Measurements from ENCODE around the gene FNTB.
A peak's percentile ranks its signal among the peaks of the same experiment; 100 is the strongest.

Gene FNTB

GRCh38 chr14:65019944-65020566 lies 33.4 kb downstream of the FNTB start:
- H3K27ac ChIP-seq = peak overlapping the region; percentile 24
- TF ChIP-seq, protein P1, sequence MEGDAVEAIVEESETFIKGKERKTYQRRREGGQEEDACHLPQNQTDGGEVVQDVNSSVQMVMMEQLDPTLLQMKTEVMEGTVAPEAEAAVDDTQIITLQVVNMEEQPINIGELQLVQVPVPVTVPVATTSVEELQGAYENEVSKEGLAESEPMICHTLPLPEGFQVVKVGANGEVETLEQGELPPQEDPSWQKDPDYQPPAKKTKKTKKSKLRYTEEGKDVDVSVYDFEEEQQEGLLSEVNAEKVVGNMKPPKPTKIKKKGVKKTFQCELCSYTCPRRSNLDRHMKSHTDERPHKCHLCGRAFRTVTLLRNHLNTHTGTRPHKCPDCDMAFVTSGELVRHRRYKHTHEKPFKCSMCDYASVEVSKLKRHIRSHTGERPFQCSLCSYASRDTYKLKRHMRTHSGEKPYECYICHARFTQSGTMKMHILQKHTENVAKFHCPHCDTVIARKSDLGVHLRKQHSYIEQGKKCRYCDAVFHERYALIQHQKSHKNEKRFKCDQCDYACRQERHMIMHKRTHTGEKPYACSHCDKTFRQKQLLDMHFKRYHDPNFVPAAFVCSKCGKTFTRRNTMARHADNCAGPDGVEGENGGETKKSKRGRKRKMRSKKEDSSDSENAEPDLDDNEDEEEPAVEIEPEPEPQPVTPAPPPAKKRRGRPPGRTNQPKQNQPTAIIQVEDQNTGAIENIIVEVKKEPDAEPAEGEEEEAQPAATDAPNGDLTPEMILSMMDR (conservative IDR thresholded peaks at IDR 0.05) = peak; percentile 87

DNA sequence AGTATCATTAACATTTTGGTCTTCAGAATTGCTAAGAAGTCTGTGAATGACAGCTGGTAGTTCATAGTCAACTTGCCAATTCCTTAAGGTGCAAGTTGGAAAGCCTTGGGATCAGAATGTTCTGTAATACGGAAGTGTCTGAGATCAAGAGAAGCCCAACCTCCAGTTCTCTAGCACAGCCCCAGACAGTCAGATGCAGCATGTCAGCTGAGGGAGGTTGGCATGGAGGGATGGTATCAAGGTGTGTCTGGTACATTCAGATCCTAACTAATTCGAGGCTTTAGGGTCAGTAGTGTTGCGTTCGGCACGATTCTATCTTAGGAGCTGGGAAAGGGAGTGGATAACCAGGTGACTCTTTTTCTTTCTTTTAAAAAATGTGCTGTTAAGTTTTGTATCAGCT lies 38.3 kb downstream of the FNTB start:
- peak overlapping the region; percentile 69 for H3K27ac ChIP-seq
- TF ChIP-seq, protein P1 (conservative IDR thresholded peaks at IDR 0.05) = no peak

DNA sequence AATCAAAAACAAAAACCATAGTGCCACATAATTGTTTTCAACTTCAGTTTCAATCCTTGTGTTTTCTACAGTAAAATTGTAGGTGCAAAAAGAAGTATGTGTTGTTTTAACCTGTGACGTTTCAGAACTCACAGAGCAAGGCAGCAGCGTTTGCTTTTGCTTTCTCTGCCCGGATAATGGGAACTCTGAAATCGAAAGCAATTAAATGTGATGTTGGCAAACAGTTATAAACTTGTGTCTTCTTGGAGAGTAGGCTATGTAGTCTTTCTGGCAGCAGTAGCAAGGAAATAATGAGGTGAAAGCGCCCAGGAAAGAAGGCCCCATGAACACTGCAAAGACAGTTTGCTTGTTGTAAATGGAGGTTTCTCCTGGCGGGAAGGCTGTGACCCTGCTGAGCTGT lies 39.1 kb downstream of the FNTB start:
- peak overlapping the region; percentile 69 for H3K27ac ChIP-seq

GRCh38 chr14:65026526-65026925 lies 39.8 kb downstream of the FNTB start:
- H3K27ac ChIP-seq = peak overlapping the region; percentile 69
- TF ChIP-seq, protein P1 (conservative IDR thresholded peaks at IDR 0.05) = no peak

More for the DNA sequence above, 39.1 kb downstream of the FNTB start:
- TF ChIP-seq, protein P1 (conservative IDR thresholded peaks at IDR 0.05) = no peak

DNA sequence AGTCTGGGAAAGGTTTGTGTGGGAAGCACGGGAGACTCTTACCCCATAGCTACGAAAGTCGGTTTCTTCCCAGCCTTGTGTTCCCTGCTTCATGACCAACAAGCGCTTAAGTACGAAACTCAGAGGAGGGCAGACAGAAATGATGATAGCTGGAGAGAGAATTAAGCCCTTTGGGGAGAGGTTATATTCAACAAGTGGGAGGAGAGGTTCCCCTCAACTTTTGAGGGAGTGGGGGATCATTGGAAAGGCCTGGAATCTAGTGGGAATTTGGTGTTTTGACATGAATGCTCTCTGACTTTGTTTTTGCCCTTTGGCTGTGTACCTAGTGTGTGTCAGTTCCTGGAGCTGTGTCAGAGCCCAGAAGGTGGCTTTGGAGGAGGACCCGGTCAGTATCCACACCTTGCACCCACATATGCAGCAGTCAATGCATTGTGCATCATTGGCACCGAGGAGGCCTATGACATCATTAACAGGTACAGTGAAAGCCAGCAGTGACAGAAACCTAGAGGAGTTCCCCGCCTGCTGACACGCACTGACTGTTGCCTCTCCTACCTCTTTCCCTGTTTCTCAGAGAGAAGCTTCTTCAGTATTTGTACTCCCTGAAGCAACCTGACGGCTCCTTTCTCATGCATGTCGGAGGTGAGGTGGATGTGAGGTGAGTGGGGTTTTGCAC lies 40.6 kb downstream of the FNTB start:
- TF ChIP-seq, protein P1 (conservative IDR thresholded peaks at IDR 0.05) = no peak
- H3K27ac ChIP-seq = peak overlapping the region; percentile 69

- TF ChIP-seq, protein P1 (conservative IDR thresholded peaks at IDR 0.05) = no peak
- H3K27ac ChIP-seq = peak overlapping the region; percentile 69
Measured at GRCh38 chr14:65028937-65029336, 42.2 kb downstream of the FNTB start.

DNA sequence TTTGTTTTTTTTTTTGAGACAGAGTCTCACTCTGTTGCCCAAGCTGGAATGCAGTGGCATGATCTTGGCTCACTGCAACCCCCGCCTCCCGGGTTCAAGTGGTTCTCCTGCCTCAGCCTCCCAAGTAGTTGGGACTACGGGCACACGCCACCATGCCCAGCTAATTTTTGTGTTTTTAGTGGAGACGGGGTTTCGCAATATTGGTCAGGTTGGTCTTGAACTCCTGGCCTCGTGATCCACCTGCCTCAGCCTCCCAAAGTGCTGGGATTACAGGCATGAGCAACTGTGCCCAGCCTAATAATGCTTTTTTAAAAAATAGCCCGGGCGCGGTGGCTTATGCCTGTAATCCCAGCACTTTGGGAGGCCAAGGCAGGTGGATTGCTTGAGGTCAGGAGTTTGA lies 44.6 kb downstream of the FNTB start:
- H3K27ac ChIP-seq = peak overlapping the region; percentile 42

DNA sequence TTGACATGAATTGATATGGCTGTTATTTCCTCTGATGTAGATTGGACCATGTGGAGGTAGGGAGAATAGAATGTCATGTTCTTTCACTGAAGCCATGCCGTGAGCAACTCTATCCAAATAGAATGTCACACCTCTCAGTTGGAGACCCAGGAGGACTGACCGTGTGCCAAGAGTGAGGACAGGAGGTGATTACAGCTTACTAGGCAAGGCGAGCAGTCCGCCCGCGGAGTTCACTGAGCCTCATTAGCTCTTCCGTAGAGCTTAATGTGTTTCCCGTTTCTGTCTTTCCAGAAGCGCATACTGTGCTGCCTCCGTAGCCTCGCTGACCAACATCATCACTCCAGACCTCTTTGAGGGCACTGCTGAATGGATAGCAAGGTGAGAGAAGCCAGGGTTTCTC lies 45.6 kb downstream of the FNTB start:
- peak overlapping the region; percentile 42 for H3K27ac ChIP-seq
- TF ChIP-seq, protein P1 (conservative IDR thresholded peaks at IDR 0.05) = no peak
